Stimulated activated CD4-positive, alpha-beta T cell treated with anti-CD3 and anti-CD28 coated beads, Interleukin-12 subunit alpha, Interleukin-12 subunit beta, amount 100 ng/mL, for 24 hours (primary cell): ENCODE results near the gene APLP2.

Source experiments
- DNase-seq, 2 experiments: peaks; one replicate each; pipeline ENCODE4 v3.0.0-alpha.2; 2020; ENCODE audit warnings: low read depth in 2 of 2

APLP2 gene

DNA sequence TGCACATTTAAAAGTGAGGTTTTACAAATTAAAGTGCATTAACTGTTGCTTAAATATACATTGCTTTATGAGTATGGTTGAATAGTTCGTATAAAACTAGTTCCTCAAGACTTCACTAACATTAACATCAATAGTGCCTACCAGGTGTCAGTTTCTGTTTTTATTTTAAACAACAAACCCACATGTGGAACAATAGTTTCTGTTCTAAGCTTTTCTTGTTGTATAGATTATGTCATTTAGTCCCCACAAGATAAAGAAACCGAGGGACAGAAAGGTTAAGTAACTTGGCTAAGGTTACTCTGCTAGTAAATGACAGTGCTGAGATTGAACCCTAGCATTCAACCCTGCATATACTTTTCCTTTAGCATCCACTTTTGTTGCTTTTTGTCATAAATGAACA, 48.5 kb downstream of the APLP2 start:
- no peak for DNase-seq

DNA sequence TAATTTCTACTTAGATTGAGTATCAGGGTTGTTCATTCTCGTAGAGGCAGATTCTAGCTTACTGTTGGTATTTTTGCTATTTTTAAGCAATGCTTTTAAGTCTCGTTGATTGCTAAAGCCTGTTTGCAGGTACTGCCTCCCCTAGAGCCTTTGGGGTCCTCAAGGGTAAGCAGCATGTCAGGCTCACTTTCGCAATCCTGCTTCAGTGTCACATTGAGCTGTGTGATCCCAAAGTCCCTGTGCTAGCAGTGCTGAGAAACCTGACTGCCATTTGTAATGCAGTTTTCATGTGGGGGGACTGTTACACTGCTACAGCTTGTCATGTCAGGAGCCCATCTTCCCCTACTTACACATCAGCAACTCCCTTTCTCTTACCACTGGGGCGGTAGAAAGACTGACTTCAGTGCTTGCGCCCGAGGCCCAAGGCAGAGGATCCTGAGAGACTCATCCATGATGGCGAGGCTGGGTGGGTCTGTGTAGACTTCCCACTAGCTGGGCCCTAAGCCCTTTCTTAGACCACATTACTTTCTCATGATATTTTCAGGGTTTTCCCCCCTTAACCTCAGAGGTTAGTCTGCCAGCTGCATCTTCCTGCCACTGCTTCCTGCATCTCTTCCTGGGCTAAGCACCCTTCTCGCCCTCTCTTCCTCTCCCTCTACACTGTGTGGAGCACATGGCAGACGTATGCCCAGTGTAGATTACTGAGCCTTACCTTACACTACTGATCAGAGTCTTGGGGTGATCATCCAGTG, 49.1 kb downstream of the APLP2 start:
- no peak for DNase-seq

DNA sequence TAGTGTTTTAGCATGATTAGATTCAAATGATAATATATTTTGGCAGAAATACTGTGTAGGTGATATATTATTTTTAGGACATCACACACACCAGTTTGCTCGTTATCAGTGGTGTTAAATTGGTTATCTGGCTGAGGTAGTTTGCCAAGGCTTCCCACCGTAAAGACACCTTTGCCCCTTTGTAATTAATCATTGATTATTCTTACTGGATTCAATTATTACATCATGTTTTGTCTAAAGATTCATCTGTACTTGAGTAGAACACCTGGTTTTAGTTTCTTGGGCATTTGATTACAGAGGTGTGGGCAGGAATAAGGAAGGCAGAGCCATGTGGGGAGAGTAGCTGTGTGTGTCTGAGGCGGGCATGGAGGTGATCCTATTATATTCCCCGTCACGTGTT, 50.4 kb downstream of the APLP2 start:
- DNase-seq = no peak

DNA sequence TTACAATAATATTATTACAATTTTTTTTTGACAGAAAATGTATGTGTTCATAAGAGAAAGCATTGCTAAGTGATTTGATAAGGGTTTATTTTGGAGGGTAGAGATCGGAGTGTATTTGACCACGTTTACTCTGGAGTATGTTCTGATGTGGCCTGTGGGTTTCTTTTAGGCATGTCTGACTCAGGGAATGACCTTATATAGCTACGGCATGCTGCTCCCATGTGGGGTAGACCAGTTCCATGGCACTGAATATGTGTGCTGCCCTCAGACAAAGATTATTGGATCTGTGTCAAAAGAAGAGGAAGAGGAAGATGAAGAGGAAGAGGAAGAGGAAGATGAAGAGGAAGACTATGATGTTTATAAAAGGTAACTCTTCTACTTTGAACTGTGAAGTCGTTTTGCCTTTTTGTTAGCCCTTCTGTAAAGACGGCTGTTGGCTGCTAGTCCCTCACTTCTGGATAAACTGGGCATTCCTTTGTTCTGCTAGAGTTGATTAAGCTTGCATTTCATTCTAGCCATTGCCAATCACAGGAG, 51.8 kb downstream of the APLP2 start:
- DNase-seq = no peak

DNA sequence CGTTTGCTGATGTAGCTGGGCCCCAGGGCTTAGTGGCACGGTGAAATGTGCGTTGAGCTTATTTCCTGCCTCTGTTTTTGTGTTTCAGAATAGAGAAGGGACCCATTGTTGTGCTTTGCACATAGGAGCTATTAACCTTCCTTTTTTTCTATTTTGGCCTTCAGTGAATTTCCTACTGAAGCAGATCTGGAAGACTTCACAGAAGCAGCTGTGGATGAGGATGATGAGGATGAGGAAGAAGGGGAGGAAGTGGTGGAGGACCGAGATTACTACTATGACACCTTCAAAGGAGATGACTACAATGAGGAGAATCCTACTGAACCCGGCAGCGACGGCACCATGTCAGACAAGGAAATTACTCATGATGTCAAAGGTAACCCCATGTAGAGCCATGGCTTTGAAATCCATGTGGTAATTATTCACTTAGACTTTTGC, 52.5 kb downstream of the APLP2 start:
- DNase-seq = no peak

DNA sequence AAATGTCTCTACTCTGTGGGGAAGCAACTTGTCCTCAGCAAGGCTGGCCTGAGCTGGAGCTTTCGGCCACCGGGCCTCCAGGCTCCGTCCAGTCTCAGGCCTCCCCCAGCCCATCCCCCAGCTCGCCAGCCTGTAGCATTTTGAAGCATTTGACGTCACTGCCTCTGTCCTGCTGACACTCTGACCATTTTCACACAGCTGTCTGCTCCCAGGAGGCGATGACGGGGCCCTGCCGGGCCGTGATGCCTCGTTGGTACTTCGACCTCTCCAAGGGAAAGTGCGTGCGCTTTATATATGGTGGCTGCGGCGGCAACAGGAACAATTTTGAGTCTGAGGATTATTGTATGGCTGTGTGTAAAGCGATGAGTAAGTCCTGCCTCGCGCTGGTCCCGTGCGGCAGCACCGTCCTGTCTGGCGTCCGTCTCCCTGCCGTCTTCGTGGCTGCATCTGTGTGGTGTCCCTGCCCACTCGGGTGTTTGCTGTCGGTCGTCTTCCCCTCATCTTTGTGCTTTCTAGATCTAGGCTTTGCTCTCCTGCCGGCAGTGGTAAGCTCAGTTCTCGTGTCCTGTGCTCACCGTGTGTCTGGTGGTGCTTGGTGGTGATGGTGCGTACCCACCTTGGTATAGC, 53.8 kb downstream of the APLP2 start:
- DNase-seq = no peak

DNA sequence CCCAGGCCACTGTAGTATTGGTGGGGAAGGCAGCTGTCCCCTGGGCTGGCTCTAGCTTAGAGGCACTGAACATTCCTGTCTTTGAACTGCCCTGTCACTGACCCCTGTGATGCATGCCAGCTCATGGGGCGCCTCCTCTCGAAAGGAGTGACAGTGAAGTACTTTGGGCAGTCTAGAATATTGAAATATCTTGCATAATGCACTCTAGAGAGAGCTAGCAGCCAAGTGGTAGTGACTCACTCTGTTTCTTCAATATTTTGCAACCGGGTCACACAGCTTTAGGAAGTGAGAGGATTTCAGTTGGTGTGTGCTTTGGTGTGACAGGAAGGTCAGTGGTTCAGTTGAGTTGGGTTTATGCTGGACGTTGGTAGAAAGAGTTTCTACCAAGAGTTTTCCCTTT, 54.4 kb downstream of the APLP2 start:
- no peak for DNase-seq

DNA sequence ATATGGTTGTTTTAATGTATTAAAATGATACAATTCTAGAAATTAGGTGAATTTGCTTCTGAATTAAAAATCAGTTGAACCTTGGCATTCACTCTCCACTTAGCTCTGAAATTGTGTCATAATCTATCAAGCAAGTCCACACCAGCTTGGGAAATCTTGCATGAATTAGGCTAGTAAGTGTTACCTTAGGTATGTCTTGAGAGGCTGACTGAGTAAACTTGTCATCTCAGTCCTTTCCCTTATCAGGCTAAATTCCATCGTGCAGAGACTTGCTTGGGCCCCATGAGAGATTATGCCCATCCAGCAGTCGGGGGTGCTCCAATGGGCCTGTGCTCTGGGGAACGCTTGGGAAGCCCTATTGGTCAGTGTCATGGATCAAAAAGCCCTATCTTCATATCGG, 55.9 kb downstream of the APLP2 start:
- DNase-seq = no peak

DNA sequence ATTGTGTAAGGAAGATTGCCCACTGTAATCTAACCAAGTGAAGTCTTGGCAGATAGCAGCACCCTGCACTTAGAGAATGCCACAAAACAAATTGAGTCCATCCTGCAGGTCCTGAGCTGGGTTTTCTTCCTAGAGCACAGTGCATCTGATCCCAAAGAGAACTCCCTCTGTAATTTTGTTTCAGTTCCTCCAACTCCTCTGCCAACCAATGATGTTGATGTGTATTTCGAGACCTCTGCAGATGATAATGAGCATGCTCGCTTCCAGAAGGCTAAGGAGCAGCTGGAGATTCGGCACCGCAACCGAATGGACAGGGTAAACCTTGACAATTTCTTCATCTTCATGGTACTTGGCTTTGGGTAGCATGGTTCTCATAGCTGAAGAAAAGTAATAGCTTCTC, 56.8 kb downstream of the APLP2 start:
- DNase-seq = no peak

DNA sequence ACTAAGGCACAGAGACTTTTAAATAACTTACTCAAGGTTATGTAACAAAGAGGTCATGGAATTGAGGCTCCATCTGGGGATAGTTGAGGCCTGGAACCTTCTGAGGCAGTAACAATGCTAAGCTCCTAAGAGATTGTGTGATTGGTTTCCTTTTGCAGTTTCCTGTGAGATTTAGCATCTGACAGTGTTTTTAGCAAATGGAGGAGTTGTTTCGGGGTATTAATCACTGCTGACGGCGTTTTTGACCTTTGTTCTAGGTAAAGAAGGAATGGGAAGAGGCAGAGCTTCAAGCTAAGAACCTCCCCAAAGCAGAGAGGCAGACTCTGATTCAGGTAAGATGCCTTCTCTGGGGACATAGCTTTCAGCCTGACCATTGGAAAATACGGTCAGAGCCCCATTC, 57.8 kb downstream of the APLP2 start:
- no peak for DNase-seq

DNA sequence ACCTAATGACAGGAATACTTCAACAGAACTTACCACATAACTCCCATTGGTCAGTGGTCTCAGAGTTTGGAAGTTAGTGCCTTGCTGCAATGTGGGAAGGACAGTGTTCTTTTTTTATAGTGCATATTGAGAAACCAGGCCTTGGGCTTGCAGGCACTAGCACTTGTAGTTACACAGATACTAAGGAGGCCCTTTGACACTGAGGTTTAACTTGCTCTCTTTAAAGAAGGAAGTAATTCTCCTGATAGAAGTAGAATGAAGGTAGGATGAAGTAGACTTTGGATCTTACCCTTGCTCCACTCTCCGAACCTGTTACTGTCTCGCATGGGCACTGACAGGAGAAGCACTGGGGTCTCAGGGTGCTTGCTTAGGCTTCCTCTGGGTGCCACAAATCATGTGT, 58.9 kb downstream of the APLP2 start:
- DNase-seq = no peak

DNA sequence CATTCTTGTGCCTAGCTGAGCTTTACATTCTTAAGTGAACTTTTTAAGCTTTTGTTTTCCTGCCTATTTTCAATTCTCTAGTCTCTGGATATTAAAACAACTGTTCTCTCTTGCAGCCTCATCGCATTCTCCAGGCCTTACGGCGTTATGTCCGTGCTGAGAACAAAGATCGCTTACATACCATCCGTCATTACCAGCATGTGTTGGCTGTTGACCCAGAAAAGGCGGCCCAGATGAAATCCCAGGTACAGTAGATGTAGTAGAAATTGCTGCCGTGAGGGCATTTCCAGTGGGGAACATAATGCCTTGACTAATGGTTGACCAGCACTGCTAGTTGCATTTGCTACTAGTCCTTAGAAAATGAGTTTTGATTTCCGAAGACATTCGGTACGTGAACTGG, 60.2 kb downstream of the APLP2 start:
- no peak for DNase-seq

DNA sequence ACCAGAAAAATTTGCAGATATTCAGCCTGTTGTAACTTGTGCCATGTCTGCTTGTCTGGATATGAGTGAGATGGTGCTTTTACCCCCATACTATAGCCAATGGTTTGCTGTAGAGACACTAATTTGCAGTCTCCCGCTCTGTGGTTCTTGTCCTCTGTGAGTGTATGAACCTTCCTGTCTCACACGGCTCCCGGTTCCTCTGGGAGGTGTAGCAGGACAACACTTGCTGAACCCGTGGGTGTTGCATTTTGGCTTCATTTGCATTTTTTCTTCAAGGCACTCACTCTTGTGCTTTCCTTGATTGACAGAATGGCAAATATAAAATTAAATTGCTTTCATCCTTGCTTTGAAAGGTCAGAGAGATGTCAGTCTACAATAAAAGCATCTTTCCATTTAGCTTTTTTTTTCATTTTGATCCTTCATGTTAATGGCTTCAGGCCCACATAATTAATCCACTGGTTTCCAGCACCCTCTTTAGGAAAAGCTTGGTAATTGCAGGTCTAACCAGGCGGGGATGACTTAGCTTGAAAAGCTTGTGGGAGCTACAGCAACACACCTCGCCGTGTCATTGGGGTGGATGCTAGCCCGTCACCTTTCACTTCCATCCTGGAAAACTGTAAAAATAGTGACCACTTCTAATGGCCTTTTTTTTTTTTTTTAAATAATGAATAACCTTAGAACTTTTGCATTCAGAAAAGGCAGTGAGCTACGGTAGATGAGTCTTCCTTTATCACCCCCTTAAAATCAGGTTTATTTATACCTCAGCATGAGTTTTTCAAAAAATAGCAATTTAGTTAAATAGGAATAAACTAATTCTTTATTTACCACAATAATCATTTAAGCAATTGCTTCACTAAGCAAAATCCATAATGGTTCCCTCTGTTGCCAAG, 62.5 kb downstream of the APLP2 start:
- DNase-seq = peak in 1 of 2 experiments; percentile 22

DNA sequence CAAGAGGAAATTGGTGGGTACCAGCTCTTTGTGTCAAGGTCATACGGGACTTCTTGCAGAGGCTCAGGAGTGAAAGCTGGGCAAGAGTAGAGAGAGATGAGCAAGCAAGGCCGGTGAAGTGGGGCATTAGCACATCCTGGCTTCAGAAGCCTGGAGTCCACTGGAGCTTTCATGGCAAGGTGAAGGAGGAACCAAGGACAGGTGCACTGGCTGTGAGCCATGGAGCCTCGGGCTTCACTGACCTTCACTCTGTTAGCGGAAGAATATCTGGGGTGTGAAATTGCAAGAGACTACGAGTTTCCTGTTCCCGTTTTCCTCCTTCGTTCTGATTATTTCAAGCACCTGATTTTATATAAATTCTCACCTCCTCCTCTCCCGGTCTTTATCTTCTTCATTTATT, 64.0 kb downstream of the APLP2 start:
- no peak for DNase-seq

DNA sequence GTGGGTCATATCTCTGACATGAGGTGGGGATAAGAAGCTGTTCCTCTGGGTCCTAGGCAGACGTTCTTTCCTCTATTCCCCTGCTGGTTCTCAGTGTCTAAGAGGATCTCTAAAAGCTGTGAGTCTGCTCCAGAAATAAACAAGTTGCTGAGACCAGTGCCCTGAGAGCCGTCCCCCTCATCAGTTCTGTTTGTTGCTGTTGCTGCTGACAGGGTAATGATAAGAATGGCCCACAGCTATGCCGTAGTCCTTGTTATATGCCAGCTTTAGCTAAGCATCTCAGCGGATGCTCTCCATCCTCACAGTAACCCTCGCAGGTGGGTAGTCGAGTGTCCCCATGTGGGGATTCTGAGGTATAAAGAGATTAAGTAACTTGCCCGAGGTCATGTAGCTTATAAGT, 66.4 kb downstream of the APLP2 start:
- no peak for DNase-seq

DNA sequence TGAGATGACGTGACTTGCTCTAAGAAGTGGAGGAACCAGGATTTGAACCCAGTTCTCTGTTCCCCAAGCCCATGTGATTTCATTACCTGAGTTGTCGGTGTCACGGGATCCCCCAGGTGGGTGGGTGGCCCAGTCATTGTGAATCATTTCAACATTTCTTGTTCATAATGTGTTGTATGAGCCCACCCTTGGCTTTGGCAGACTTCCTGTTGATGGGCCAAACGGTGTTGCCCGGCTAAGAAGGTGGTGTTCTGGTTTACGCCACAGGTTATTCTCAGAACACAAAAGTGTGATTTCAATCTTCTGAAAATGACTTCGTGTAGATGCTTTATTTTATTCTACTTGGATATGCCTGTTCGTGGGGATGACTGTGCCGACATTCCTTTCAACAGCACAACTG, 68.3 kb downstream of the APLP2 start:
- DNase-seq = no peak

DNA sequence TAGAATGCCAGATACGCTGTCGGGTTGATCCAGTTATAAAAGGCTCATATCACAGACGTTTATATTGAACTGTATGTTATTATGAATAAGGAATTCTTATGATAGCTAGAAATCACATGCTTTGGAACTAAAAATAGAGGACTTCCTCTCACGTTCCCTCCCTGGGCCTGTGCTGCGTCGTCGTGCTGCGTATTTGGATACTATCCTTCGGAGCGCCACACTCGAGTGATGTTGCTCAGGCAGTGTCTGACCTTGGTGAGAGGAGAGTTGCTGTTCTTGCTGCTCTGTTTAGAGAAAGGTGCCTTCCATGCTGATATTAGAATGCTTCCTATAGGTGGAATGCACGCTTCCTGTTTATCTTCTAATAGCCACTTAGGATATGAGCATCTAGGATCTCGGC, 69.7 kb downstream of the APLP2 start:
- no peak for DNase-seq

DNA sequence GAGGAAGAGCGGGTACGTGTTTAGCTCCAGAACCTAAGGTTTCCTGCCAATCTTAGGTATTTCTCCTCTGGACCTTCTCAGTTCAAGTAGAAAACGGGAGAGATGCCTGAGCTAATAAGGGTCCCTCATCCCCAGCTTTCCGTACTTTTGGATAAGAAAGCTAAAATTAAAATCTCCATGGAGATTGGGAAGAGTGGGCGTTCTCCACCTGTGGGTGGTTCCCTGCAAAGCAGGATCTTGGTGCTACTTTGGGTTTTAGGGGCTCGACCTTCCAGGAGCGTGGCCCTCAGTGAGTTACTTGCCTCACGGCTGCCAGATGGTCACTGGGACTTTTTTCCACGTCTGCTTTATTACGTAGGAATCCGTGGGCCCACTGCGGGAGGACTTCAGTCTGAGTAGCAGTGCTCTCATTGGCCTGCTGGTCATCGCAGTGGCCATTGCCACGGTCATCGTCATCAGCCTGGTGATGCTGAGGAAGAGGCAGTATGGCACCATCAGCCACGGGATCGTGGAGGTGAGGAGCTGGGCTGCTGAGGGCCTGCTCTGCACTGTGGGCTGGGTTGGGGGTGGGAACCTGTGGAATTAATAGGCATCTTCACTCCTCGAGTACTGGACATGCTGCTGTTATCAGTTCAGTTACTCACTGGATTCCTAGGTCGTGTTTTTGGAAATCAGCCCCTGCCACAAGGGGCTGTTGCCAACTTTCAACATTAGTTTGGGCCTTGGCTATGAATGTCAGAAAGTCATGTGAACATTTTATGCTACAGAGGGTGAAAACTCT, 72.1 kb downstream of the APLP2 start:
- no peak for DNase-seq

DNA sequence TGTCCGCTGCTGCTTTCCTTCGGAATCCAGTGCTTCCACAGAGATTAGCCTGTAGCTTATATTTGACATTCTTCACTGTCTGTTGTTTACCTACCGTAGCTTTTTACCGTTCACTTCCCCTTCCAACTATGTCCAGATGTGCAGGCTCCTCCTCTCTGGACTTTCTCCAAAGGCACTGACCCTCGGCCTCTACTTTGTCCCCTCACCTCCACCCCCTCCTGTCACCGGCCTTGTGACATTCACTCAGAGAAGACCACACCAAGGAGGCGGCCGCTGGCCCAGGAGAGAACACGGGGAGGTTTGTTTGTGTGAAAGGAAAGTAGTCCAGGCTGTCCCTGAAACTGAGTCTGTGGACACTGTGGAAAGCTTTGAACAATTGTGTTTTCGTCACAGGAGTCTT, 74.4 kb downstream of the APLP2 start:
- no peak for DNase-seq

DNA sequence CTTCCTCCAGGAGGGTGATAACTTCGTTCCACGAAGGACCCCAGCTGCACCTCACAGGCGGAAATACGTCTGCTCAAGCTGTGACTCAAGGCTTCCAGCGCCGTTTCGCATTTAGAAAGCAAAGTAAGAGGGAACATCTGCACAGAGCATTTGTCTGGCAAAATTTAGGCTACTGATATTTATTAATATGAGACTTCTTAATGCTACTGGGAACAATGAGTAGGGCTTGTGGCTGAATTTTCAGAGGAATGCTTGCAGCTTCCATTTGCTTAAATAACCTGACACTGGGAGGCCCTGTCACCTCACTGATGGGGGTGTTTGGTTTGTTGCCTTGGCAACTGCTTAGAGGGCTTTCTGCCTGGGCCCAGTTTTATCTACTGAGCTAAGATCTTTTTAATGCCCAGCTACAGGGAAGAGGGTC, 75.2 kb downstream of the APLP2 start:
- no peak for DNase-seq

DNA sequence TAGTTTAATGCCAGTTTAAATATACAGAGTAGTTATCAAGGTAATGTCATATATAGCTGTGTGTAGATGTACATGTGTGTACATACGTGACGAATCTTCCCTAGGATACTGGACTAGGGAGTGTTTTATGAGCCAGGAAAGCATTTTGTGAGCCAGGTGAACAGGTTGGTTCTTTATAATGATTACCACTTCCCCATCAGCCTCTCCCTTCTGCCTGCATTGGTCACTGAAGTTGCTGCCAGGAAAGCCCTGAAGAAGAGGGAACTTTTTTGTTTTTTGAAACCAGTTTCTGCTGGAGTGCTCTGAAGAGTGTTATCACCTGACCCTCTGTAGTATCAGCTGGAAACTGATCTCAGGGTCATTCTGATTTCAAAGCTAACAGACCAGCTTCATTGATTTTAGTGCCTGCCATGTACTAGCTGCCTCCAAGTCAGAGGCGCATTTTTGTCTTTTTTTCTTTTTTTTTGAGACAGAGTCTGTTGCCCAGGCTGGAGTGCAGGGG, 75.7 kb downstream of the APLP2 start:
- no peak for DNase-seq
